ENCODE results near the gene C2orf68. TPM values are rescaled to one million over a fixed set of nuclear protein-coding genes. Genes with fewer than 3 reads are reported as not detected.

The C2orf68 gene
- total RNA-seq, 1 experiment from 2014 or later, result 69.6 TPM

- TF ChIP-seq, protein P1, sequence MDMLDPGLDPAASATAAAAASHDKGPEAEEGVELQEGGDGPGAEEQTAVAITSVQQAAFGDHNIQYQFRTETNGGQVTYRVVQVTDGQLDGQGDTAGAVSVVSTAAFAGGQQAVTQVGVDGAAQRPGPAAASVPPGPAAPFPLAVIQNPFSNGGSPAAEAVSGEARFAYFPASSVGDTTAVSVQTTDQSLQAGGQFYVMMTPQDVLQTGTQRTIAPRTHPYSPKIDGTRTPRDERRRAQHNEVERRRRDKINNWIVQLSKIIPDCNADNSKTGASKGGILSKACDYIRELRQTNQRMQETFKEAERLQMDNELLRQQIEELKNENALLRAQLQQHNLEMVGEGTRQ (CRISPR knock-in tag; IDR thresholded peaks at IDR 0.05), result peak; percentile 95
- peak; percentile 91 for TF ChIP-seq NFYB (CRISPR knock-in tag; conservative IDR thresholded peaks at IDR 0.05; ENCODE audit: low read depth)
- no peak for TF ChIP-seq ZNF232 (CRISPR knock-in tag; IDR thresholded peaks at IDR 0.05)
- 0 out of 2 replicates have a peak, but pooled peaks have one; percentile 34 for TF ChIP-seq MYBL2 (CRISPR knock-in tag; IDR thresholded peaks at IDR 0.05)
- TF ChIP-seq KAT7 (CRISPR knock-in tag; IDR thresholded peaks at IDR 0.05; ENCODE audit: borderline replicate concordance), result no peak
- TF ChIP-seq ZNF138 (CRISPR knock-in tag; conservative IDR thresholded peaks at IDR 0.05), result no peak
- TF ChIP-seq FOXK1 (CRISPR knock-in tag; IDR thresholded peaks at IDR 0.05), result peak; percentile 73
- peak; percentile 54; the same call in 1 of the 2 replicates for TF ChIP-seq CREM (CRISPR knock-in tag; IDR thresholded peaks at IDR 0.05)
- TF ChIP-seq FOXP1 (CRISPR knock-in tag; IDR thresholded peaks at IDR 0.05; ENCODE audit: borderline replicate concordance), result no peak; the same call in 1 of the 2 replicates
Observed at GRCh38 chr2:85595301-85596025, 16.4 kb downstream of the C2orf68 start, which contains the start of gene RNF181 (continued).

- Mint-ChIP-seq H3K27me3 (ENCODE audit: low read depth) (peaks cover 10% of the 10 kb centered on the region), H3K27ac (peak overlapping the region; percentile 91), H3K9me3 (no peaks in the 10 kb centered on the region), H3K36me3 (peaks cover 16% of the 10 kb centered on the region), H3K4me3 (peak overlapping the region; percentile 98), H3K4me1 (peaks cover 14% of the 10 kb centered on the region)
- ChIA-PET CTCF (interaction anchor here (0.6 to 2.3 kb wide), 5 partner anchors 17 to 668 kb away, joined by 3 to 12 read pairs (median 7); partner anchors contain the start of genes GGCX and VAMP8), POLR2A (interaction anchor here (0.5 to 1.5 kb wide), 6 partner anchors 10 to 182 kb away, joined by 3 to 5 read pairs (median 4); partner anchors contain the start of gene VAMP8)
- ATAC-seq, result no peak
- DNase-seq (ENCODE audit: low spot score), result no peak
- TF ChIP-seq SMAD3 (CRISPR knock-in tag; IDR thresholded peaks at IDR 0.05; ENCODE audit: borderline replicate concordance) (0 out of 2 replicates have a peak, but pooled peaks have one; percentile 55), ZNF423 (CRISPR knock-in tag; IDR thresholded peaks at IDR 0.05) (no peak), E2F5 (CRISPR knock-in tag; IDR thresholded peaks at IDR 0.05) (no peak)
- TF ChIP-seq, protein P2, sequence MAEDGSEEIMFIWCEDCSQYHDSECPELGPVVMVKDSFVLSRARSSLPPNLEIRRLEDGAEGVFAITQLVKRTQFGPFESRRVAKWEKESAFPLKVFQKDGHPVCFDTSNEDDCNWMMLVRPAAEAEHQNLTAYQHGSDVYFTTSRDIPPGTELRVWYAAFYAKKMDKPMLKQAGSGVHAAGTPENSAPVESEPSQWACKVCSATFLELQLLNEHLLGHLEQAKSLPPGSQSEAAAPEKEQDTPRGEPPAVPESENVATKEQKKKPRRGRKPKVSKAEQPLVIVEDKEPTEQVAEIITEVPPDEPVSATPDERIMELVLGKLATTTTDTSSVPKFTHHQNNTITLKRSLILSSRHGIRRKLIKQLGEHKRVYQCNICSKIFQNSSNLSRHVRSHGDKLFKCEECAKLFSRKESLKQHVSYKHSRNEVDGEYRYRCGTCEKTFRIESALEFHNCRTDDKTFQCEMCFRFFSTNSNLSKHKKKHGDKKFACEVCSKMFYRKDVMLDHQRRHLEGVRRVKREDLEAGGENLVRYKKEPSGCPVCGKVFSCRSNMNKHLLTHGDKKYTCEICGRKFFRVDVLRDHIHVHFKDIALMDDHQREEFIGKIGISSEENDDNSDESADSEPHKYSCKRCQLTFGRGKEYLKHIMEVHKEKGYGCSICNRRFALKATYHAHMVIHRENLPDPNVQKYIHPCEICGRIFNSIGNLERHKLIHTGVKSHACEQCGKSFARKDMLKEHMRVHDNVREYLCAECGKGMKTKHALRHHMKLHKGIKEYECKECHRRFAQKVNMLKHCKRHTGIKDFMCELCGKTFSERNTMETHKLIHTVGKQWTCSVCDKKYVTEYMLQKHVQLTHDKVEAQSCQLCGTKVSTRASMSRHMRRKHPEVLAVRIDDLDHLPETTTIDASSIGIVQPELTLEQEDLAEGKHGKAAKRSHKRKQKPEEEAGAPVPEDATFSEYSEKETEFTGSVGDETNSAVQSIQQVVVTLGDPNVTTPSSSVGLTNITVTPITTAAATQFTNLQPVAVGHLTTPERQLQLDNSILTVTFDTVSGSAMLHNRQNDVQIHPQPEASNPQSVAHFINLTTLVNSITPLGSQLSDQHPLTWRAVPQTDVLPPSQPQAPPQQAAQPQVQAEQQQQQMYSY (CRISPR knock-in tag; IDR thresholded peaks at IDR 0.05), result no peak
Observed at GRCh38 chr2:85594715-85595300, 17.1 kb downstream of the C2orf68 start.

DNA sequence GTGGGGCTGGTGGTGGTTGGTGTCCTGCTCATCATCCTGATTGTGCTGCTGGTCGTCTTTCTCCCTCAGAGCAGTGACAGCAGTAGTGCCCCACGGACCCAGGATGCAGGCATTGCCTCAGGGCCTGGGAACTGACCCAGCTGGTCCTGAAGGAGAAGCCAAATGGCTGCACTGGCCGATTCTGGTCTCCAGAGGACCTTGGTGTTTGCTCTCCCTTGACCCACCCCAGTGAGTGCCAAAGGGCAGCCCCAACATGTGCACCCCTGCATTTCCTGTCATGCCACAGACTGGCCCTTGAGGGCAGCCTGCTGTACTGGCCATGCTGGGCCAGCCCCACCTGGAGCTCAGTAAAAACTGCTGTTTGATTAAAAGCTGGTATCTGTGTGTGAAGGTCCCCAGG, 18.8 kb downstream of the C2orf68 start:
- CTCF ChIA-PET, result no interaction called here
- no peak overlapping the region for H3K4me3 Mint-ChIP-seq
- no peak overlapping the region for H3K27ac Mint-ChIP-seq
- peaks cover 14% of the 10 kb centered on the region for H3K4me1 Mint-ChIP-seq
- POLR2A ChIA-PET, result no interaction called here
- ATAC-seq (no peak), DNase-seq (ENCODE audit: low spot score) (no peak)
- H3K9me3 Mint-ChIP-seq, result no peaks in the 10 kb centered on the region
- H3K36me3 Mint-ChIP-seq, result peaks cover 12% of the 10 kb centered on the region
- H3K27me3 Mint-ChIP-seq (ENCODE audit: low read depth), result peaks cover 13% of the 10 kb centered on the region
- TF ChIP-seq, protein P3, sequence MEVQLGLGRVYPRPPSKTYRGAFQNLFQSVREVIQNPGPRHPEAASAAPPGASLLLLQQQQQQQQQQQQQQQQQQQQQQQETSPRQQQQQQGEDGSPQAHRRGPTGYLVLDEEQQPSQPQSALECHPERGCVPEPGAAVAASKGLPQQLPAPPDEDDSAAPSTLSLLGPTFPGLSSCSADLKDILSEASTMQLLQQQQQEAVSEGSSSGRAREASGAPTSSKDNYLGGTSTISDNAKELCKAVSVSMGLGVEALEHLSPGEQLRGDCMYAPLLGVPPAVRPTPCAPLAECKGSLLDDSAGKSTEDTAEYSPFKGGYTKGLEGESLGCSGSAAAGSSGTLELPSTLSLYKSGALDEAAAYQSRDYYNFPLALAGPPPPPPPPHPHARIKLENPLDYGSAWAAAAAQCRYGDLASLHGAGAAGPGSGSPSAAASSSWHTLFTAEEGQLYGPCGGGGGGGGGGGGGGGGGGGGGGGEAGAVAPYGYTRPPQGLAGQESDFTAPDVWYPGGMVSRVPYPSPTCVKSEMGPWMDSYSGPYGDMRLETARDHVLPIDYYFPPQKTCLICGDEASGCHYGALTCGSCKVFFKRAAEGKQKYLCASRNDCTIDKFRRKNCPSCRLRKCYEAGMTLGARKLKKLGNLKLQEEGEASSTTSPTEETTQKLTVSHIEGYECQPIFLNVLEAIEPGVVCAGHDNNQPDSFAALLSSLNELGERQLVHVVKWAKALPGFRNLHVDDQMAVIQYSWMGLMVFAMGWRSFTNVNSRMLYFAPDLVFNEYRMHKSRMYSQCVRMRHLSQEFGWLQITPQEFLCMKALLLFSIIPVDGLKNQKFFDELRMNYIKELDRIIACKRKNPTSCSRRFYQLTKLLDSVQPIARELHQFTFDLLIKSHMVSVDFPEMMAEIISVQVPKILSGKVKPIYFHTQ (CRISPR knock-in tag; IDR thresholded peaks at IDR 0.05), result no peak
- TF ChIP-seq TCF7 (CRISPR knock-in tag; IDR thresholded peaks at IDR 0.05; ENCODE audit: low read depth) (no peak), ELF4 (CRISPR knock-in tag; IDR thresholded peaks at IDR 0.05; ENCODE audit: low read depth) (no peak), TEAD4 (CRISPR knock-in tag; IDR thresholded peaks at IDR 0.05) (no peak), FOXP4 (CRISPR knock-in tag; IDR thresholded peaks at IDR 0.05) (no peak), GTF2I (CRISPR knock-in tag; conservative IDR thresholded peaks at IDR 0.05) (no peak), SMAD4 (CRISPR knock-in tag; IDR thresholded peaks at IDR 0.05) (no peak), SOX15 (CRISPR knock-in tag; IDR thresholded peaks at IDR 0.05) (no peak)

Measured in WTC11 (cell line).